ENCODE data around the gene OPRM1.
A peak's percentile ranks its signal among the peaks of the same experiment; 100 is the strongest.

Gene OPRM1

GRCh38 chr6:154138793-154139192 is 99.8 kb downstream of the OPRM1 start:
- H3K4me3 ChIP-seq (replicated peaks; ENCODE audit: low read depth, low read length): no peak overlapping the region
- DNase-seq (ENCODE audit: low read depth): no peak
- no peak for TF ChIP-seq CTCF (IDR thresholded peaks at IDR 0.05; ENCODE audit: low read length, missing control alignments)

GRCh38 chr6:154139892-154140291 is 100.9 kb downstream of the OPRM1 start:
- DNase-seq (ENCODE audit: low read depth): no peak
- H3K4me3 ChIP-seq (replicated peaks; ENCODE audit: low read depth, low read length): no peak overlapping the region
- TF ChIP-seq CTCF (IDR thresholded peaks at IDR 0.05; ENCODE audit: low read length, missing control alignments): no peak

GRCh38 chr6:154140743-154141142 is 101.7 kb downstream of the OPRM1 start:
- no peak overlapping the region for H3K4me3 ChIP-seq (replicated peaks; ENCODE audit: low read depth, low read length)
- no peak for DNase-seq (ENCODE audit: low read depth)
- TF ChIP-seq CTCF (IDR thresholded peaks at IDR 0.05; ENCODE audit: low read length, missing control alignments): no peak

GRCh38 chr6:154143753-154144152 is 104.7 kb downstream of the OPRM1 start:
- TF ChIP-seq CTCF (IDR thresholded peaks at IDR 0.05; ENCODE audit: low read length, missing control alignments): no peak
- no peak for DNase-seq (ENCODE audit: low read depth)
- H3K4me3 ChIP-seq (replicated peaks; ENCODE audit: low read depth, low read length): no peak overlapping the region

GRCh38 chr6:154154389-154154967 is 115.4 kb downstream of the OPRM1 start:
- H3K4me3 ChIP-seq (replicated peaks; ENCODE audit: low read depth, low read length): no peak overlapping the region
- peak; percentile 64 for TF ChIP-seq CTCF (IDR thresholded peaks at IDR 0.05; ENCODE audit: low read length, missing control alignments)
- DNase-seq (ENCODE audit: low read depth): peak; percentile 88

GRCh38 chr6:154156135-154156896 is 117.3 kb downstream of the OPRM1 start:
- peak; percentile 46 for DNase-seq (ENCODE audit: low read depth)
- H3K4me3 ChIP-seq (replicated peaks; ENCODE audit: low read depth, low read length): no peak overlapping the region
- peak; percentile 76 for TF ChIP-seq CTCF (IDR thresholded peaks at IDR 0.05; ENCODE audit: low read length, missing control alignments)

- DNase-seq (ENCODE audit: low read depth): no peak
- no peak overlapping the region for H3K4me3 ChIP-seq (replicated peaks; ENCODE audit: low read depth, low read length)
- TF ChIP-seq CTCF (IDR thresholded peaks at IDR 0.05; ENCODE audit: low read length, missing control alignments): no peak
Observed at GRCh38 chr6:154157082-154157481, 118.0 kb downstream of the OPRM1 start.
